Stomach (tissue), 4 donors: ENCODE results near the gene SELENOM.
"Not testable (repeated sequence)": the region's sequence is repeated elsewhere in the genome, so short reads cannot be mapped to it uniquely, and the experiment has no call there.

Experiments
- CTCF ChIP-seq, 7 experiments: fragments of 450-650 bp in 4 of 7; fragments of 200-600 bp in 3 of 7; sonication (generic) in 3 of 7; IDR thresholded peaks; one replicate each; pipeline ENCODE4 v1.5.1; 2016 to 2019; ENCODE audit warnings: antibody characterized with exemption in 7 of 7, control low read depth in 2 of 7, mild to moderate bottlenecking in 1 of 7
- EP300 ChIP-seq: sonication (generic); formaldehyde crosslinking; IDR thresholded peaks from one replicate; pipeline ENCODE4 v1.6.1; 2017; ENCODE audit warnings: antibody characterized with exemption
- POLR2A ChIP-seq, 4 donors: fragments of 450-650 bp; IDR thresholded peaks; one replicate each; pipeline ENCODE4 v1.6.1; 2016; ENCODE audit warnings: antibody characterized with exemption in 4 of 4, control low read depth in 2 of 4, mild to moderate bottlenecking in 1 of 4, moderate library complexity in 1 of 4

GRCh38 chr22:31069691-31070314 is 37.6 kb downstream of the SELENOM start:
- TF ChIP-seq CTCF (IDR thresholded peaks at IDR 0.05); POLR2A (IDR thresholded peaks at IDR 0.05); EP300: not testable (repeated sequence)
